A549 (cell line): ENCODE measurements around the gene PTPRE.

ENCODE experiments used
- CHD2 ChIP-seq: fragments of 150-350 bp; IDR thresholded peaks from 2 replicates; pipeline ENCODE4 v1.6.1; 2014; ENCODE audit warnings: low read length; ENCODE audit not compliant: partially characterized antibody
- CTCF ChIP-seq: fragments of >200 bp; sonication (Bioruptor Twin); formaldehyde crosslinking; IDR thresholded peaks from 3 replicates; pipeline ENCODE4 v1.5.1; 2016
- JUN ChIP-seq, 2 experiments: fragments of >200 bp; sonication (Bioruptor Twin); formaldehyde crosslinking; IDR thresholded peaks; 2 replicates in 1 of 2; 3 replicates in 1 of 2; pipeline ENCODE4 v1.6.1; 2016 to 2017
- POLR2A ChIP-seq: IDR thresholded peaks from 2 replicates; pipeline ENCODE4 v1.6.1; 2012; ENCODE audit warnings: mild to moderate bottlenecking, low read length
- RAD21 ChIP-seq, 2 experiments: fragments of >200 bp in 1 of 2; sonication (Bioruptor Twin) in 1 of 2; formaldehyde crosslinking in 1 of 2; IDR thresholded peaks in 1 of 2; conservative IDR thresholded peaks in 1 of 2; 2 replicates in 1 of 2; 3 replicates in 1 of 2; pipeline ENCODE4 v1.6.1; 2012 to 2018; ENCODE audit warnings: inconsistent platforms in 1 of 2
- SREBF2 ChIP-seq: fragments of 450-650 bp; IDR thresholded peaks from 2 replicates; pipeline ENCODE4 v1.6.1; 2014; ENCODE audit warnings: mild to moderate bottlenecking, moderate library complexity
- TP53 ChIP-seq: fragments of 250-450 bp; sonication (Bioruptor Pico); IDR thresholded peaks from 2 replicates; pipeline ENCODE4 v1.5.0; 2021; ENCODE audit warnings: mild to moderate bottlenecking, moderate library complexity
- ZC3H11A ChIP-seq: fragments of 450-650 bp; IDR thresholded peaks from 2 replicates; pipeline ENCODE4 v1.6.1; 2014; ENCODE audit warnings: antibody characterized with exemption, mild to moderate bottlenecking
- TF ChIP-seq, protein P1 (sequence below): fragments of 250-450 bp; sonication (Bioruptor Pico); IDR thresholded peaks from 2 replicates; pipeline ENCODE4 v1.5.0; 2021; ENCODE audit warnings: mild to moderate bottlenecking, moderate library complexity, borderline replicate concordance

GRCh38 chr10:127896590-127896989 lies 10.3 kb upstream of the PTPRE start:
- no peak for TF ChIP-seq CHD2
- TF ChIP-seq CTCF, result no peak
- TF ChIP-seq, protein P1, sequence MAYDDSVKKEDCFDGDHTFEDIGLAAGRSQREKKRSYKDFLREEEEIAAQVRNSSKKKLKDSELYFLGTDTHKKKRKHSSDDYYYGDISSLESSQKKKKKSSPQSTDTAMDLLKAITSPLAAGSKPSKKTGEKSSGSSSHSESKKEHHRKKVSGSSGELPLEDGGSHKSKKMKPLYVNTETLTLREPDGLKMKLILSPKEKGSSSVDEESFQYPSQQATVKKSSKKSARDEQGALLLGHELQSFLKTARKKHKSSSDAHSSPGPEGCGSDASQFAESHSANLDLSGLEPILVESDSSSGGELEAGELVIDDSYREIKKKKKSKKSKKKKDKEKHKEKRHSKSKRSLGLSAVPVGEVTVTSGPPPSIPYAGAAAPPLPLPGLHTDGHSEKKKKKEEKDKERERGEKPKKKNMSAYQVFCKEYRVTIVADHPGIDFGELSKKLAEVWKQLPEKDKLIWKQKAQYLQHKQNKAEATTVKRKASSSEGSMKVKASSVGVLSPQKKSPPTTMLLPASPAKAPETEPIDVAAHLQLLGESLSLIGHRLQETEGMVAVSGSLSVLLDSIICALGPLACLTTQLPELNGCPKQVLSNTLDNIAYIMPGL, result no peak
- TF ChIP-seq JUN (IDR thresholded peaks at IDR 0.05), result no peak
- TF ChIP-seq POLR2A, result no peak
- no peak for TF ChIP-seq ZC3H11A
- TF ChIP-seq RAD21 (conservative IDR thresholded peaks at IDR 0.05 in 1 of 2, IDR thresholded peaks at IDR 0.05 in 1 of 2), result no peak
- no peak for TF ChIP-seq TP53 (CRISPR knock-in tag)
- TF ChIP-seq SREBF2, result no peak
